ENCODE results near the gene EBP.

EBP gene

GRCh38 chrX:48478806-48479205 is 42.8 kb upstream of the EBP start:
- Histone ChIP-seq H3K36me3 (ENCODE audit: insufficient read depth, low read depth, low read length) (peaks cover 37% of the 10 kb centered on the region), H3K4me1 (ENCODE audit: insufficient read depth, low read length) (no peaks in the 10 kb centered on the region; the same call in 1 of the 2 replicates), H3K27ac (ENCODE audit: low read length) (no peak overlapping the region), H3K9me3 (ENCODE audit: insufficient read depth, low read depth, low read length) (no peaks in the 10 kb centered on the region), H3K9ac (ENCODE audit: low read depth, low read length) (no peak overlapping the region), H3K27me3 (ENCODE audit: insufficient read depth, low read length) (no peaks in the 10 kb centered on the region), H3K4me3 (ENCODE audit: low read length) (no peak overlapping the region)

- Histone ChIP-seq H3K9ac (ENCODE audit: low read depth, low read length) (no peak overlapping the region), H3K9me3 (ENCODE audit: insufficient read depth, low read depth, low read length) (no peaks in the 10 kb centered on the region), H3K4me3 (ENCODE audit: low read length) (no peak overlapping the region), H3K36me3 (ENCODE audit: insufficient read depth, low read depth, low read length) (peaks cover 43% of the 10 kb centered on the region), H3K4me1 (ENCODE audit: insufficient read depth, low read length) (no peaks in the 10 kb centered on the region), H3K27me3 (ENCODE audit: insufficient read depth, low read length) (no peaks in the 10 kb centered on the region), H3K27ac (ENCODE audit: low read length) (no peak overlapping the region)
Measured at GRCh38 chrX:48480142-48480541, 41.5 kb upstream of the EBP start.

- no peaks in the 10 kb centered on the region for H3K9me3 ChIP-seq (ENCODE audit: insufficient read depth, low read depth, low read length)
- no peak overlapping the region for H3K27ac ChIP-seq (ENCODE audit: low read length)
- peaks cover 47% of the 10 kb centered on the region for H3K36me3 ChIP-seq (ENCODE audit: insufficient read depth, low read depth, low read length)
- H3K4me1 ChIP-seq (ENCODE audit: insufficient read depth, low read length) = no peaks in the 10 kb centered on the region
- H3K27me3 ChIP-seq (ENCODE audit: insufficient read depth, low read length) = no peaks in the 10 kb centered on the region
- H3K4me3 ChIP-seq (ENCODE audit: low read length) = no peak overlapping the region
- no peak overlapping the region for H3K9ac ChIP-seq (ENCODE audit: low read depth, low read length)
Measured at GRCh38 chrX:48480583-48480982, 41.0 kb upstream of the EBP start.

- Histone ChIP-seq H3K9me3 (ENCODE audit: insufficient read depth, low read depth, low read length) (no peaks in the 10 kb centered on the region), H3K36me3 (ENCODE audit: insufficient read depth, low read depth, low read length) (peaks cover 52% of the 10 kb centered on the region), H3K27me3 (ENCODE audit: insufficient read depth, low read length) (no peaks in the 10 kb centered on the region)
Measured at GRCh38 chrX:48482526-48482925, 39.1 kb upstream of the EBP start.

GRCh38 chrX:48487362-48487798 is 34.2 kb upstream of the EBP start:
- Histone ChIP-seq H3K9ac (ENCODE audit: low read depth, low read length) (no peak overlapping the region), H3K36me3 (ENCODE audit: insufficient read depth, low read depth, low read length) (peaks cover 28% of the 10 kb centered on the region), H3K4me1 (ENCODE audit: insufficient read depth, low read length) (no peaks in the 10 kb centered on the region), H3K27me3 (ENCODE audit: insufficient read depth, low read length) (no peaks in the 10 kb centered on the region), H3K27ac (ENCODE audit: low read length) (no peak overlapping the region), H3K9me3 (ENCODE audit: insufficient read depth, low read depth, low read length) (no peaks in the 10 kb centered on the region), H3K4me3 (ENCODE audit: low read length) (no peak overlapping the region)

More at GRCh38 chrX:48482526-48482925, 39.1 kb upstream of the EBP start:
- Histone ChIP-seq H3K27ac (ENCODE audit: low read length) (no peak overlapping the region), H3K4me1 (ENCODE audit: insufficient read depth, low read length) (no peaks in the 10 kb centered on the region), H3K4me3 (ENCODE audit: low read length) (no peak overlapping the region), H3K9ac (ENCODE audit: low read depth, low read length) (no peak overlapping the region)

- H3K9me3 ChIP-seq (ENCODE audit: insufficient read depth, low read depth, low read length) = no peaks in the 10 kb centered on the region
- no peak overlapping the region for H3K27ac ChIP-seq (ENCODE audit: low read length)
- no peak overlapping the region for H3K9ac ChIP-seq (ENCODE audit: low read depth, low read length)
- H3K4me1 ChIP-seq (ENCODE audit: insufficient read depth, low read length) = no peaks in the 10 kb centered on the region
- peaks cover 22% of the 10 kb centered on the region for H3K36me3 ChIP-seq (ENCODE audit: insufficient read depth, low read depth, low read length)
- H3K4me3 ChIP-seq (ENCODE audit: low read length) = no peak overlapping the region
- no peaks in the 10 kb centered on the region for H3K27me3 ChIP-seq (ENCODE audit: insufficient read depth, low read length)
Measured at GRCh38 chrX:48488034-48488433, 33.6 kb upstream of the EBP start.

GRCh38 chrX:48489296-48489695 is 32.3 kb upstream of the EBP start:
- H3K9ac ChIP-seq (ENCODE audit: low read depth, low read length) = no peak overlapping the region

GRCh38 chrX:48489892-48490291 is 31.7 kb upstream of the EBP start:
- H3K36me3 ChIP-seq (ENCODE audit: insufficient read depth, low read depth, low read length) = peaks cover 10% of the 10 kb centered on the region; the same call in 1 of the 2 replicates
- H3K9me3 ChIP-seq (ENCODE audit: insufficient read depth, low read depth, low read length) = no peaks in the 10 kb centered on the region
- no peaks in the 10 kb centered on the region for H3K27me3 ChIP-seq (ENCODE audit: insufficient read depth, low read length)
- H3K4me3 ChIP-seq (ENCODE audit: low read length) = no peak overlapping the region
- H3K27ac ChIP-seq (ENCODE audit: low read length) = no peak overlapping the region
- no peaks in the 10 kb centered on the region for H3K4me1 ChIP-seq (ENCODE audit: insufficient read depth, low read length)
- H3K9ac ChIP-seq (ENCODE audit: low read depth, low read length) = no peak overlapping the region

More at GRCh38 chrX:48489296-48489695, 32.3 kb upstream of the EBP start:
- H3K27me3 ChIP-seq (ENCODE audit: insufficient read depth, low read length) = no peaks in the 10 kb centered on the region
- H3K27ac ChIP-seq (ENCODE audit: low read length) = no peak overlapping the region
- H3K36me3 ChIP-seq (ENCODE audit: insufficient read depth, low read depth, low read length) = peaks cover 13% of the 10 kb centered on the region; the same call in 1 of the 2 replicates
- H3K4me1 ChIP-seq (ENCODE audit: insufficient read depth, low read length) = no peaks in the 10 kb centered on the region
- H3K9me3 ChIP-seq (ENCODE audit: insufficient read depth, low read depth, low read length) = no peaks in the 10 kb centered on the region
- H3K4me3 ChIP-seq (ENCODE audit: low read length) = no peak overlapping the region

- no peaks in the 10 kb centered on the region for H3K9me3 ChIP-seq (ENCODE audit: insufficient read depth, low read depth, low read length)
- no peak overlapping the region for H3K9ac ChIP-seq (ENCODE audit: low read depth, low read length)
- H3K27ac ChIP-seq (ENCODE audit: low read length) = no peak overlapping the region
- peaks cover 4% of the 10 kb centered on the region; the same call in 1 of the 2 replicates for H3K36me3 ChIP-seq (ENCODE audit: insufficient read depth, low read depth, low read length)
- no peaks in the 10 kb centered on the region for H3K27me3 ChIP-seq (ENCODE audit: insufficient read depth, low read length)
- no peak overlapping the region for H3K4me3 ChIP-seq (ENCODE audit: low read length)
- H3K4me1 ChIP-seq (ENCODE audit: insufficient read depth, low read length) = no peaks in the 10 kb centered on the region
Measured at GRCh38 chrX:48490661-48491060, 30.9 kb upstream of the EBP start.

GRCh38 chrX:48491809-48492208 is 29.8 kb upstream of the EBP start:
- Histone ChIP-seq H3K36me3 (ENCODE audit: insufficient read depth, low read depth, low read length) (no peaks in the 10 kb centered on the region; the same call in 1 of the 2 replicates), H3K4me3 (ENCODE audit: low read length) (no peak overlapping the region), H3K4me1 (ENCODE audit: insufficient read depth, low read length) (no peaks in the 10 kb centered on the region), H3K27ac (ENCODE audit: low read length) (no peak overlapping the region), H3K9me3 (ENCODE audit: insufficient read depth, low read depth, low read length) (no peaks in the 10 kb centered on the region), H3K27me3 (ENCODE audit: insufficient read depth, low read length) (no peaks in the 10 kb centered on the region), H3K9ac (ENCODE audit: low read depth, low read length) (no peak overlapping the region)

- Histone ChIP-seq H3K9ac (ENCODE audit: low read depth, low read length) (no peak overlapping the region; the same call in 1 of the 2 replicates), H3K9me3 (ENCODE audit: insufficient read depth, low read depth, low read length) (no peaks in the 10 kb centered on the region), H3K27me3 (ENCODE audit: insufficient read depth, low read length) (no peaks in the 10 kb centered on the region), H3K27ac (ENCODE audit: low read length) (no peak overlapping the region), H3K4me3 (ENCODE audit: low read length) (no peak overlapping the region), H3K36me3 (ENCODE audit: insufficient read depth, low read depth, low read length) (no peaks in the 10 kb centered on the region; the same call in 1 of the 2 replicates), H3K4me1 (ENCODE audit: insufficient read depth, low read length) (no peaks in the 10 kb centered on the region)
Measured at GRCh38 chrX:48492293-48492910, 29.2 kb upstream of the EBP start.

GRCh38 chrX:48493890-48494364 is 27.7 kb upstream of the EBP start:
- Histone ChIP-seq H3K4me1 (ENCODE audit: insufficient read depth, low read length) (no peaks in the 10 kb centered on the region), H3K4me3 (ENCODE audit: low read length) (no peak overlapping the region), H3K27ac (ENCODE audit: low read length) (no peak overlapping the region), H3K36me3 (ENCODE audit: insufficient read depth, low read depth, low read length) (no peaks in the 10 kb centered on the region), H3K9me3 (ENCODE audit: insufficient read depth, low read depth, low read length) (no peaks in the 10 kb centered on the region), H3K27me3 (ENCODE audit: insufficient read depth, low read length) (no peaks in the 10 kb centered on the region), H3K9ac (ENCODE audit: low read depth, low read length) (no peak overlapping the region)

Measured in iPS-20b (cell line).